H1 (cell line): ENCODE data around the gene MYBL2. TPM values are rescaled to one million over a fixed set of nuclear protein-coding genes. Genes with fewer than 3 reads are reported as not detected.
A peak's percentile ranks its signal among the peaks of the same experiment; 100 is the strongest.

Experiments
- CTCF ChIA-PET: fragments of 300-600 bp; sonication (Branson Sonifier 250); formaldehyde crosslinking; loops from one replicate; lab custom pipeline; 2021; ENCODE audit not compliant: partially characterized antibody; lab: Charles Lee
- POLR2A ChIA-PET: fragments of 300-600 bp; sonication (Branson Sonifier 250); formaldehyde crosslinking; loops from one replicate; lab custom pipeline; 2021; ENCODE audit warnings: inconsistent platforms; ENCODE audit not compliant: partially characterized antibody; lab: Charles Lee
- DNase-seq, 2 experiments: peaks; one replicate each; pipeline versions ENCODE4 v3.0.0 to v3.0.0-alpha.2; 2010 to 2022; ENCODE audit warnings: low spot score in 2 of 2, low read depth in 1 of 2, mixed read lengths in 1 of 2
- FAIRE-seq: peaks from 2 replicates; lab custom pipeline; 2011; peaks lifted over from hg19 to GRCh38; lab: Jason Lieb, UNC
- H2AFZ ChIP-seq: 2 replicates; pipeline ENCODE4 v1.8.1; 2012; ENCODE audit warnings: low read length, inconsistent platforms
- H2AK5ac ChIP-seq: 2 replicates; pipeline ENCODE4 v1.6.1; 2013; ENCODE audit warnings: low read depth, low read length
- H2BK120ac ChIP-seq: replicated peaks from 2 replicates; pipeline ENCODE3; 2013; ENCODE audit warnings: low read depth, low read length, inconsistent platforms
- H2BK12ac ChIP-seq: 2 replicates; pipeline ENCODE4 v1.6.1; 2013; ENCODE audit warnings: low read depth, low read length
- H2BK15ac ChIP-seq: 2 replicates; pipeline ENCODE4 v1.6.1; 2013; ENCODE audit warnings: low read length
- H2BK20ac ChIP-seq: 2 replicates; pipeline ENCODE4 v1.6.1; 2013; ENCODE audit warnings: low read length
- H2BK5ac ChIP-seq: 2 replicates; pipeline ENCODE4 v1.6.1; 2013; ENCODE audit warnings: low read depth, low read length
- H3K14ac ChIP-seq: 2 replicates; pipeline ENCODE4 v1.6.1; 2013; ENCODE audit warnings: inconsistent platforms; ENCODE audit not compliant: insufficient read length
- H3K18ac ChIP-seq: 2 replicates; pipeline ENCODE4 v1.6.1; 2013; ENCODE audit warnings: low read length; ENCODE audit errors: extremely low read depth
- H3K23ac ChIP-seq: 2 replicates; pipeline ENCODE4 v1.6.1; 2013; ENCODE audit warnings: inconsistent platforms; ENCODE audit not compliant: insufficient read length
- H3K23me2 ChIP-seq: 2 replicates; pipeline ENCODE4 v1.6.1; 2013; ENCODE audit warnings: low read depth, low read length
- H3K27ac ChIP-seq: 2 replicates; pipeline ENCODE4 v1.6.1; 2011; ENCODE audit warnings: low read depth, low read length, inconsistent platforms
- H3K27me3 ChIP-seq, 4 experiments: replicated peaks in 1 of 4; 1 replicate in 1 of 4; 2 replicates in 3 of 4; pipeline versions ENCODE4 v1.6.1 to v1.8.1; 2011 to 2013; ENCODE audit warnings: low read length in 3 of 4, mild to moderate bottlenecking in 3 of 4, inconsistent platforms in 2 of 4, mixed read lengths in 2 of 4, moderate library complexity in 1 of 4; ENCODE audit not compliant: control insufficient read depth in 3 of 4, insufficient read depth in 3 of 4; ENCODE audit errors: extremely low read depth in 1 of 4
- H3K36me3 ChIP-seq, 4 experiments: 2 replicates each; pipeline versions ENCODE4 v1.6.1 to v1.8.1; 2011 to 2013; ENCODE audit warnings: mild to moderate bottlenecking in 4 of 4, low read length in 3 of 4, moderate library complexity in 2 of 4, control low read depth in 1 of 4, inconsistent platforms in 1 of 4; ENCODE audit not compliant: insufficient read depth in 4 of 4, control insufficient read depth in 2 of 4
- H3K4ac ChIP-seq: replicated peaks from 2 replicates; pipeline ENCODE3; 2013; ENCODE audit warnings: low read length, low read depth, mixed read lengths, inconsistent platforms; ENCODE audit not compliant: insufficient read length
- H3K4me1 ChIP-seq, 4 experiments: replicated peaks in 1 of 4; 1 replicate in 1 of 4; 2 replicates in 3 of 4; pipeline versions ENCODE4 v1.6.1 to v1.8.1; 2011 to 2013; ENCODE audit warnings: low read length in 3 of 4, inconsistent platforms in 2 of 4, mixed read lengths in 1 of 4; ENCODE audit not compliant: insufficient read depth in 4 of 4, control insufficient read depth in 3 of 4
- H3K4me2 ChIP-seq, 2 experiments: 2 replicates each; pipeline versions ENCODE4 v1.6.1 to v1.8.1; 2011 to 2013; ENCODE audit warnings: low read depth in 2 of 2, low read length in 2 of 2, control low read depth in 1 of 2, inconsistent platforms in 1 of 2, mild to moderate bottlenecking in 1 of 2; ENCODE audit not compliant: insufficient read depth in 1 of 2
- H3K4me3 ChIP-seq, 4 experiments: fragments of 200-600, 300-600 bp in 1 of 4; sonication (generic), shearing (Covaris generic), sonication (Bioruptor Twin) in 1 of 4; 2 replicates each; pipeline versions ENCODE4 v1.5.1 to v1.8.1; 2011 to 2016; ENCODE audit warnings: low read length in 4 of 4, low read depth in 3 of 4, control low read depth in 2 of 4, inconsistent platforms in 2 of 4, mild to moderate bottlenecking in 2 of 4, mixed read lengths in 1 of 4, moderate library complexity in 1 of 4; ENCODE audit not compliant: insufficient read depth in 2 of 4; ENCODE audit errors: extremely low read depth in 1 of 4
- H3K56ac ChIP-seq: replicated peaks from 2 replicates; pipeline ENCODE3; 2013; ENCODE audit warnings: low read depth, mild to moderate bottlenecking, mixed read lengths, low read length, inconsistent platforms; ENCODE audit not compliant: insufficient read length
- H3K79me1 ChIP-seq: 2 replicates; pipeline ENCODE4 v1.6.1; 2013; ENCODE audit warnings: low read depth, low read length, control low read depth
- H3K79me2 ChIP-seq, 2 experiments: 2 replicates each; pipeline versions ENCODE4 v1.6.1 to v1.8.1; 2012 to 2013; ENCODE audit warnings: low read length in 2 of 2, mild to moderate bottlenecking in 2 of 2, inconsistent platforms in 1 of 2; ENCODE audit not compliant: insufficient read depth in 2 of 2, control insufficient read depth in 1 of 2
- H3K9ac ChIP-seq, 4 experiments: replicated peaks in 1 of 4; 1 replicate in 1 of 4; 2 replicates in 3 of 4; pipeline versions ENCODE4 v1.6.1 to v1.8.1; 2011 to 2013; ENCODE audit warnings: low read depth in 3 of 4, low read length in 3 of 4, control low read depth in 2 of 4, mild to moderate bottlenecking in 2 of 4, moderate library complexity in 2 of 4, inconsistent platforms in 1 of 4; ENCODE audit errors: extremely low read depth in 1 of 4
- H3K9me3 ChIP-seq, 2 experiments: 2 replicates each; pipeline versions ENCODE4 v1.6.1 to v1.8.1; 2012 to 2013; ENCODE audit warnings: mild to moderate bottlenecking in 2 of 2, moderate library complexity in 2 of 2, control low read depth in 1 of 2, inconsistent platforms in 1 of 2, low read depth in 1 of 2, low read length in 1 of 2, mixed read lengths in 1 of 2; ENCODE audit not compliant: insufficient read depth in 2 of 2
- H4K20me1 ChIP-seq, 2 experiments: replicated peaks in 1 of 2; 2 replicates each; pipeline versions ENCODE3 to v1.8.1; 2011 to 2013; ENCODE audit warnings: inconsistent platforms in 2 of 2, low read length in 2 of 2, mild to moderate bottlenecking in 1 of 2; ENCODE audit not compliant: insufficient read depth in 2 of 2, control insufficient read depth in 1 of 2
- H4K5ac ChIP-seq: 2 replicates; pipeline ENCODE4 v1.6.1; 2013; ENCODE audit warnings: low read length, low read depth, mixed read lengths, inconsistent platforms; ENCODE audit not compliant: insufficient read length
- H4K8ac ChIP-seq: 2 replicates; pipeline ENCODE4 v1.8.0; 2013; ENCODE audit warnings: mild to moderate bottlenecking, moderate library complexity, low read length, inconsistent platforms; ENCODE audit not compliant: insufficient read depth; ENCODE audit errors: extremely low read depth
- H4K91ac ChIP-seq: replicated peaks from 2 replicates; pipeline ENCODE3; 2013; ENCODE audit warnings: low read length, mixed read lengths, inconsistent platforms; ENCODE audit not compliant: insufficient read length
- CBX8 ChIP-seq: fragments of 300-800, 300-1000 bp; sonication (generic); IDR thresholded peaks from 2 replicates; pipeline ENCODE4 v1.7.1; 2016; ENCODE audit warnings: low read depth, low read length, borderline replicate concordance
- CREB1 ChIP-seq: IDR thresholded peaks from 2 replicates; pipeline ENCODE4 v1.6.1; 2012; ENCODE audit warnings: inconsistent platforms
- HDAC2 ChIP-seq, 2 experiments: fragments of 300-600 bp in 1 of 2; sonication (generic) in 1 of 2; IDR thresholded peaks; 2 replicates each; pipeline ENCODE4 v1.6.1; 2011 to 2012; ENCODE audit warnings: low read depth in 2 of 2, low read length in 2 of 2, mild to moderate bottlenecking in 2 of 2, moderate library complexity in 2 of 2, borderline replicate concordance in 1 of 2, inconsistent platforms in 1 of 2
- KDM1A ChIP-seq: fragments of 200-600, 300-600 bp; sonication (generic); IDR thresholded peaks from 2 replicates; pipeline ENCODE4 v1.7.1; 2016; ENCODE audit warnings: mild to moderate bottlenecking, low read length, borderline replicate concordance
- SIN3A ChIP-seq, 2 experiments: IDR thresholded peaks in 1 of 2; conservative IDR thresholded peaks in 1 of 2; 2 replicates each; pipeline ENCODE4 v1.6.1; 2011 to 2012; ENCODE audit warnings: low read length in 2 of 2, improper control_type of control experiment in 1 of 2, low read depth in 1 of 2, mild to moderate bottlenecking in 1 of 2
- SIX5 ChIP-seq: IDR thresholded peaks from 2 replicates; pipeline ENCODE4 v1.6.1; 2011; ENCODE audit warnings: mild to moderate bottlenecking, low read depth, low read length
- TAF1 ChIP-seq: IDR thresholded peaks from 2 replicates; pipeline ENCODE4 v1.6.1; 2011; ENCODE audit warnings: mild to moderate bottlenecking, low read depth, low read length
- TAF7 ChIP-seq: optimal IDR thresholded peaks from 2 replicates; pipeline ENCODE3; 2011; ENCODE audit warnings: low read depth, mild to moderate bottlenecking, inconsistent platforms, low read length, moderate library complexity, borderline replicate concordance
- TEAD4 ChIP-seq: IDR thresholded peaks from 2 replicates; pipeline ENCODE4 v1.6.1; 2012; ENCODE audit warnings: low read depth, low read length, inconsistent platforms, mixed read lengths
- WGBS, 2 experiments: shearing (Covaris generic) in 1 of 2; methylation state at CpG; one replicate each; pipeline versions ENCODE4 v1.1.6 to v1.1.7; 2013 to 2015; ENCODE audit warnings: low lambda C conversion rate in 2 of 2, mixed read lengths in 2 of 2, inconsistent platforms in 1 of 2, low coverage in 1 of 2, missing lambda C conversion rate in 1 of 2; ENCODE audit not compliant: insufficient replicate concordance in 2 of 2, insufficient coverage in 1 of 2, insufficient read length in 1 of 2; ENCODE audit errors: extremely low coverage in 1 of 2, missing lambda C conversion rate in 1 of 2; 5-methylcytosine and 5-hydroxymethylcytosine counted together
- polyA plus RNA-seq, 7 experiments: library from polyadenylated mRNA; depleted of rRNA in 3 of 7; stranded (reverse) in 5 of 7; unstranded in 2 of 7; fragments of >200 nt in 5 of 7; fragments of 200-250 nt in 2 of 7; gene quantifications; 1 replicate in 5 of 7; 2 replicates in 1 of 7; 4 replicates in 1 of 7; pipeline versions ENCODE4 v1.2.1 to v1.2.3, GENCODE V29; 2011 to 2013; ENCODE audit warnings: missing spikeins in 2 of 7, mixed read lengths in 2 of 7
- total RNA-seq: library from RNA; stranded (reverse); fragmentation: NEBNext Ultra II Directional; extraction: Animal tissue kit (Norgen Biotek cat#: 25700); gene quantifications from 2 replicates; pipeline ENCODE4 v1.2.1, GENCODE V29; 2021
- TF ChIP-seq, protein P1 (sequence below): IDR thresholded peaks from 2 replicates; pipeline ENCODE4 v1.6.1; 2011; ENCODE audit warnings: low read depth, mild to moderate bottlenecking, low read length; ENCODE audit not compliant: insufficient read depth

Gene MYBL2
- total and polyA plus RNA-seq, 2 of the 8 experiments (the other 6 are each of a cell fraction or from before 2014, with no cell fraction given), result 75.3 to 207 TPM

GRCh38 chr20:43665466-43666176, 1.3 kb upstream of the MYBL2 start:
- POLR2A ChIA-PET, result interaction anchor here (0.6 to 1.2 kb wide), 8 partner anchors 11 to 209 kb away, joined by 3 to 5 read pairs (median 3); partner anchors contain the start of genes IFT52 and SRSF6
- Histone ChIP-seq H2AFZ (no peak overlapping the region), H2BK120ac (no peak overlapping the region), H3K56ac (no peak overlapping the region), H3K23ac (no peak overlapping the region), H4K91ac (no peak overlapping the region), H3K18ac (no peak overlapping the region), H3K27ac (no peak overlapping the region), H3K4me2 (no peak overlapping the region; a peak in 1 of 4 replicates), H3K4ac (no peak overlapping the region), H3K9ac (no peak overlapping the region), H2BK5ac (no peak overlapping the region), H3K14ac (no peak overlapping the region), H4K8ac (no peak overlapping the region), H3K79me2 (peaks cover 0 to 34% of the 10 kb centered on the region in 2 experiments; a peak in 3 of 4 replicates), H3K27me3 (peaks cover 0 to 8% (median 3%) of the 10 kb centered on the region in 4 experiments; a peak in 3 of 7 replicates), H2AK5ac (no peak overlapping the region), H3K36me3 (peaks cover 0 to 6% (median 2%) of the 10 kb centered on the region in 4 experiments; a peak in 3 of 8 replicates), H2BK20ac (no peak overlapping the region), H3K23me2 (peaks cover 6% of the 10 kb centered on the region; the same call in 1 of the 2 replicates), H4K5ac (no peak overlapping the region), H3K79me1 (peaks cover 3% of the 10 kb centered on the region), H3K9me3 (no peaks in the 10 kb centered on the region), H2BK12ac (0 out of 2 replicates have a peak overlapping the region, but pooled peaks have one; percentile 9), H3K4me1 (peaks cover 0 to 4% (median 0%) of the 10 kb centered on the region in 4 experiments; a peak in 3 of 7 replicates), H3K4me3 (no peak overlapping the region), H2BK15ac (no peak overlapping the region), H4K20me1 (peaks cover 0 to 4% of the 10 kb centered on the region in 2 experiments)
- 80% methylated on average over 5 of the region's 6 CpGs; no CpG with 5 or more reads in 1 of the 2 experiments for WGBS, 2 experiments
- CTCF ChIA-PET, result interaction anchor here (0.6 to 0.8 kb wide), 3 partner anchors 128 to 163 kb away, joined by 3 to 4 read pairs (median 3); no protein-coding TSS in a partner anchor
- FAIRE-seq (no peak), DNase-seq (no peak)
- TF ChIP-seq SIX5 (no peak), TAF1 (no peak), SIN3A (conservative IDR thresholded peaks at IDR 0.05 in 1 of 2, IDR thresholded peaks at IDR 0.05 in 1 of 2; ENCODE audit: low read depth in 1 of 2, low read length in 2 of 2) (no peak), CREB1 (no peak), TEAD4 (no peak), HDAC2 (IDR thresholded peaks at IDR 0.05; ENCODE audit: borderline replicate concordance in 1 of 2, low read depth in 2 of 2, low read length in 2 of 2) (no peak), CBX8 (no peak), TAF7 (no peak), KDM1A (no peak)
- TF ChIP-seq, protein P1, sequence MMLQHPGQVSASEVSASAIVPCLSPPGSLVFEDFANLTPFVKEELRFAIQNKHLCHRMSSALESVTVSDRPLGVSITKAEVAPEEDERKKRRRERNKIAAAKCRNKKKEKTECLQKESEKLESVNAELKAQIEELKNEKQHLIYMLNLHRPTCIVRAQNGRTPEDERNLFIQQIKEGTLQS, result no peak
